ENCODE measurements around the gene CEP164. TPM values are rescaled to one million over a fixed set of nuclear protein-coding genes. Genes with fewer than 3 reads are reported as not detected.

Gene CEP164
- total and polyA plus RNA-seq, 2 of the 4 experiments (the other 2 are of a cell fraction): 23.3 to 26.9 TPM

GRCh38 chr11:117328375-117329010, 839 bp downstream of the CEP164 start:
- Histone ChIP-seq H3K9me1 (ENCODE audit: insufficient read depth, low read length) (peaks cover 10% of the 10 kb centered on the region), H3K4ac (ENCODE audit: low read depth, low read length) (peak overlapping the region; percentile 64), H3K9ac (ENCODE audit: low read depth, low read length) (peak overlapping the region; percentile 81), H3K56ac (ENCODE audit: extremely low read depth, insufficient read depth, low read length) (peak overlapping the region; percentile 63), H2BK20ac (ENCODE audit: low read depth, low read length) (no peak overlapping the region), H4K91ac (ENCODE audit: insufficient read depth, low read depth, low read length) (peak overlapping the region; percentile 35), H3K79me1 (ENCODE audit: low read depth in 1 of 2, low read length in 2 of 2) (peaks cover 21 to 41% of the 10 kb centered on the region in 2 experiments), H4K8ac (ENCODE audit: low read depth in 2 of 2, low read length in 2 of 2) (peak overlapping the region; percentile 7 to 23; a peak in 2 of 4 replicates), H3K4me1 (ENCODE audit: control insufficient read depth, insufficient read depth, low read length) (peaks cover 6% of the 10 kb centered on the region), H2BK5ac (ENCODE audit: low read depth, low read length, poor library complexity, severe bottlenecking) (peak overlapping the region; percentile 18), H3K23ac (ENCODE audit: low read depth, low read length) (peak overlapping the region; percentile 87), H3K36me3 (ENCODE audit: control insufficient read depth, insufficient read depth, low read length) (no peaks in the 10 kb centered on the region), H3K4me2 (ENCODE audit: low read depth, low read length) (peak overlapping the region; percentile 76), H2BK15ac (ENCODE audit: low read depth, low read length) (no peak overlapping the region), H4K5ac (ENCODE audit: low read depth, low read length) (no peak overlapping the region), H3K9me3 (ENCODE audit: control insufficient read depth, insufficient read depth, low read length) (no peaks in the 10 kb centered on the region), H2AFZ (replicated peaks; ENCODE audit: low read length, poor library complexity) (peak overlapping the region; percentile 94), H3K27ac (ENCODE audit: insufficient read depth, low read length) (peak overlapping the region; percentile 69), H2BK120ac (ENCODE audit: low read depth, low read length) (no peak overlapping the region), H2AK9ac (replicated peaks; ENCODE audit: low read depth, low read length, poor library complexity) (peak overlapping the region; percentile 18), H4K20me1 (ENCODE audit: insufficient read depth, low read length) (no peaks in the 10 kb centered on the region), H3K18ac (ENCODE audit: low read depth, low read length) (no peak overlapping the region), H3K27me3 (ENCODE audit: control insufficient read depth, insufficient read depth, low read length) (no peaks in the 10 kb centered on the region), H2AK5ac (ENCODE audit: low read depth, low read length) (peak overlapping the region; percentile 39), H3K14ac (replicated peaks; ENCODE audit: low read depth, low read length) (peak overlapping the region; percentile 55), H3K4me3 (ENCODE audit: insufficient read depth, low read depth, low read length) (peak overlapping the region; percentile 62)
- TF ChIP-seq SMC3 (IDR thresholded peaks at IDR 0.05; ENCODE audit: low read depth, low read length) (no peak), MAZ (IDR thresholded peaks at IDR 0.05; ENCODE audit: borderline replicate concordance, low read depth, low read length) (no peak), CEBPB (IDR thresholded peaks at IDR 0.05; ENCODE audit: low read depth, low read length) (peak; percentile 19; the same call in 1 of the 2 replicates), MXI1 (IDR thresholded peaks at IDR 0.05; ENCODE audit: borderline replicate concordance, low read depth, low read length) (0 out of 2 replicates have a peak, but pooled peaks have one; percentile 16)
- intact Hi-C loops (cut with micrococcal nuclease) (no loop called here), dilution Hi-C loops (cut with HindIII; ENCODE audit: low sequenced_read_pairs, unreplicated experiment) (no loop called here), in situ Hi-C loops (cut with MboI; ENCODE audit: low sequenced_read_pairs) (no loop called here)
- WGBS, 2 experiments (ENCODE audit: extremely low coverage in 2 of 2, insufficient read length in 1 of 2): 2% methylated on average over 11 of the region's 15 CpGs; no CpG with 5 or more reads in 1 of the 2 experiments
- BruUV-seq (replicated peaks): TSS peak; percentile 53
- DNase-seq (peak; percentile 58), ATAC-seq (ENCODE audit: low read depth) (peak; percentile 36)
- CTCF ChIA-PET: interaction anchor here (0.6 to 1.0 kb wide), 2 partner anchors 9 to 12 kb away, joined by 3 to 7 read pairs; no protein-coding TSS in a partner anchor
- POLR2A ChIA-PET (ENCODE audit: unreplicated experiment): no interaction called here

Measured in IMR-90 (cell line).